ENCODE results near the gene PRR13. TPM values are rescaled to one million over a fixed set of nuclear protein-coding genes. Genes with fewer than 3 reads are reported as not detected.
A peak's percentile ranks its signal among the peaks of the same experiment; 100 is the strongest.

The PRR13 gene
- total and polyA plus RNA-seq, 2 of the 8 experiments (the other 6 are each of a cell fraction or from before 2014, with no cell fraction given) = 82.9 to 185 TPM

DNA sequence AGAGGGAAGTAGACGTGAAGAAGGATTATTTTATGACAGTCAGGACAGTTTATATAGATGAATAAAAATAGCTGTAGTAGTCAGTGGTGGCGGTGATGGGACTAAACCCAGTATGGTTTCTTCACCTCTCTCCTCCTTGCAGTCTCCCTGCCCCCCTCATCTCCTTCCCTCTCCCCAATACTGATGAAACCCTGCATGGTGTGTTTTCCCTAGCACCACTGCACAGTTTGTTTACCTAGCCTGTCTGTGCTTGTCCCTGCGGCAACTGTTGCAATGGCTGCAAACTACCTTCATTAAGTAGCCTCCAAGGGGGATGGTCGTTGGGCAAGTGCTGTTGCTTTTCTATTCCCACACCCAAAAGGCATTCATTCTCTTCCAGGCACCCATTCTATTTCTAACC lies 25.1 kb downstream of the PRR13 start:
- no peak overlapping the region for H3K14ac ChIP-seq (ENCODE audit: insufficient read length)
- H4K5ac ChIP-seq (ENCODE audit: insufficient read length, low read depth, low read length) = no peak overlapping the region
- H3K79me2 ChIP-seq (ENCODE audit: control insufficient read depth in 1 of 2, insufficient read depth in 2 of 2, low read length in 2 of 2) = peaks cover 0 to 64% of the 10 kb centered on the region in 2 experiments; a peak in 2 of 4 replicates
- no peak overlapping the region for H3K23ac ChIP-seq (ENCODE audit: insufficient read length)
- H4K91ac ChIP-seq (replicated peaks; ENCODE audit: insufficient read length, low read length) = no peak overlapping the region
- peak; percentile 32; the same call in 1 of the 2 replicates for TF ChIP-seq POLR2AphosphoS5 (IDR thresholded peaks at IDR 0.05; ENCODE audit: low read depth, low read length)
- TF ChIP-seq SAP30 (IDR thresholded peaks at IDR 0.05; ENCODE audit: insufficient read depth, insufficient replicate concordance, low read length) = no peak
- no peak overlapping the region for H2AK5ac ChIP-seq (ENCODE audit: low read depth, low read length)
- no peak overlapping the region for H2BK120ac ChIP-seq (replicated peaks; ENCODE audit: low read depth, low read length)
- WGBS, 2 experiments (ENCODE audit: extremely low coverage in 1 of 2, insufficient coverage in 1 of 2, insufficient read length in 1 of 2, insufficient replicate concordance in 2 of 2, low coverage in 1 of 2, low lambda C conversion rate in 2 of 2, missing lambda C conversion rate in 1 of 2) = 89% methylated on average over 4 of the region's 4 CpGs; no CpG with 5 or more reads in 1 of the 2 experiments
- no peak for DNase-seq (ENCODE audit: low read depth in 1 of 2, low spot score in 2 of 2)
- H3K4ac ChIP-seq (replicated peaks; ENCODE audit: insufficient read length, low read depth, low read length) = no peak overlapping the region
- ChIA-PET POLR2A (ENCODE audit: partially characterized antibody) (interaction anchor here (1.1 to 67.0 kb wide), 3 partner anchors 1 to 40 kb away, joined by 3 to 3397 read pairs (median 3397); partner anchors contain the start of genes MAP3K12, NPFF, PCBP2 and PRR13), CTCF (ENCODE audit: partially characterized antibody) (interaction anchor here (1.5 to 6.4 kb wide), 2 partner anchors 8 to 36 kb away, joined by 3 to 57 read pairs; no protein-coding TSS in a partner anchor)
- H3K9me3 ChIP-seq (ENCODE audit: insufficient read depth in 2 of 2, low read depth in 1 of 2, low read length in 1 of 2) = no peaks in the 10 kb centered on the region
- no peaks in the 10 kb centered on the region; the same call in 1 of the 2 replicates for H3K23me2 ChIP-seq (ENCODE audit: low read depth, low read length)
- no peak overlapping the region for H3K56ac ChIP-seq (replicated peaks; ENCODE audit: insufficient read length, low read depth, low read length)
- no peak overlapping the region for H3K18ac ChIP-seq (ENCODE audit: extremely low read depth, low read length)
- H3K9ac ChIP-seq (replicated peaks in 1 of 4; ENCODE audit: extremely low read depth in 1 of 4, low read depth in 3 of 4, low read length in 3 of 4) = no peak overlapping the region
- H2BK15ac ChIP-seq (ENCODE audit: low read length) = no peak overlapping the region
- peaks cover 0 to 5% (median 0%) of the 10 kb centered on the region in 4 experiments; a peak in 2 of 7 replicates for H3K4me1 ChIP-seq (replicated peaks in 1 of 4; ENCODE audit: control insufficient read depth in 3 of 4, insufficient read depth in 4 of 4, low read length in 3 of 4)
- peaks cover 7% of the 10 kb centered on the region for H3K79me1 ChIP-seq (ENCODE audit: low read depth, low read length)
- peaks cover 36 to 43% of the 10 kb centered on the region in 2 experiments for H4K20me1 ChIP-seq (replicated peaks in 1 of 2; ENCODE audit: control insufficient read depth in 1 of 2, insufficient read depth in 2 of 2, low read length in 2 of 2)
- no peak overlapping the region for H2BK20ac ChIP-seq (ENCODE audit: low read length)
- no peak overlapping the region; the same call in 1 of the 2 replicates for H2BK5ac ChIP-seq (ENCODE audit: low read depth, low read length)
- FAIRE-seq = no peak
- H2BK12ac ChIP-seq (ENCODE audit: low read depth, low read length) = no peak overlapping the region
- no peak overlapping the region for H3K4me2 ChIP-seq (ENCODE audit: insufficient read depth in 1 of 2, low read depth in 2 of 2, low read length in 2 of 2)
- H3K36me3 ChIP-seq (ENCODE audit: control insufficient read depth in 2 of 4, insufficient read depth in 4 of 4, low read length in 3 of 4) = peaks cover 85 to 100% (median 92%) of the 10 kb centered on the region in 4 experiments
- H2AFZ ChIP-seq (ENCODE audit: low read length) = no peak overlapping the region
- no peak overlapping the region for H3K4me3 ChIP-seq (ENCODE audit: extremely low read depth in 1 of 4, insufficient read depth in 2 of 4, low read depth in 3 of 4, low read length in 4 of 4)
- H3K27ac ChIP-seq (ENCODE audit: low read depth, low read length) = no peak overlapping the region
- no peaks in the 10 kb centered on the region for H3K27me3 ChIP-seq (replicated peaks in 1 of 4; ENCODE audit: control insufficient read depth in 3 of 4, extremely low read depth in 1 of 4, insufficient read depth in 3 of 4, low read length in 3 of 4)
- H4K8ac ChIP-seq (ENCODE audit: extremely low read depth, insufficient read depth, low read length) = no peak overlapping the region
